WTC11 (cell line): ENCODE measurements around the gene EYA2. TPM values are rescaled to one million over a fixed set of nuclear protein-coding genes. Genes with fewer than 3 reads are reported as not detected.

Source experiments
- ATAC-seq: fragments of 200-7000 bp; cut with Tn5 transposase; 2 replicates; pipeline ENCODE4 v1.10.0; 2021; ENCODE audit warnings: mild to moderate bottlenecking, moderate library complexity
- CTCF ChIA-PET: fragments of 300-600 bp; sonication (Branson Sonifier 250); formaldehyde crosslinking; loops from one replicate; lab custom pipeline; 2021; ENCODE audit warnings: antibody characterized with exemption; lab: Charles Lee
- POLR2A ChIA-PET: fragments of 350-600 bp; sonication (Branson Sonifier 250); formaldehyde crosslinking; loops from one replicate; lab custom pipeline; 2021; ENCODE audit warnings: antibody characterized with exemption; lab: Charles Lee
- DNase-seq: peaks from one replicate; pipeline ENCODE4 v3.0.0; 2021; ENCODE audit warnings: low spot score
- H3K27ac Mint-ChIP-seq: 2 replicates; pipeline ENCODE4 v1.8.0; 2021; ENCODE audit warnings: mixed read lengths
- H3K27me3 Mint-ChIP-seq: 2 replicates; pipeline ENCODE4 v1.8.0; 2021; ENCODE audit warnings: low read depth, mild to moderate bottlenecking, moderate library complexity, mixed read lengths
- H3K36me3 Mint-ChIP-seq: 2 replicates; pipeline ENCODE4 v1.8.0; 2021; ENCODE audit warnings: mixed read lengths
- H3K4me1 Mint-ChIP-seq: 2 replicates; pipeline ENCODE4 v1.8.0; 2022; ENCODE audit warnings: mixed read lengths
- H3K4me3 Mint-ChIP-seq: 2 replicates; pipeline ENCODE4 v1.8.0; 2021; ENCODE audit warnings: mild to moderate bottlenecking, moderate library complexity, mixed read lengths
- H3K9me3 Mint-ChIP-seq: 2 replicates; pipeline ENCODE4 v1.8.0; 2021; ENCODE audit warnings: mixed read lengths
- ATF2 ChIP-seq: sonication (generic); formaldehyde crosslinking; IDR thresholded peaks from 2 replicates; pipeline ENCODE4 v1.8.1; 2022; ENCODE audit warnings: low read depth, missing genetic modification reagents, borderline replicate concordance
- ELF4 ChIP-seq: sonication (generic); formaldehyde crosslinking; IDR thresholded peaks from 2 replicates; pipeline ENCODE4 v1.8.1; 2022; ENCODE audit warnings: low read depth, mild to moderate bottlenecking, moderate library complexity, missing genetic modification reagents
- ERG ChIP-seq: fragments of 250-450 bp; sonication (Bioruptor Pico); IDR thresholded peaks from 2 replicates; pipeline ENCODE4 v1.8.0; 2021; ENCODE audit warnings: mild to moderate bottlenecking
- FOXP1 ChIP-seq: sonication (generic); formaldehyde crosslinking; IDR thresholded peaks from 2 replicates; pipeline ENCODE4 v1.8.0; 2022; ENCODE audit warnings: missing genetic modification reagents, mild to moderate bottlenecking, moderate library complexity, borderline replicate concordance
- GTF2I ChIP-seq: fragments of 250-450 bp; sonication (Bioruptor Pico); conservative IDR thresholded peaks from 2 replicates; pipeline ENCODE4 v1.4.0; 2021; ENCODE audit warnings: mild to moderate bottlenecking
- HMGA2 ChIP-seq: fragments of 250-450 bp; sonication (Bioruptor Pico); IDR thresholded peaks from 2 replicates; pipeline ENCODE4 v1.4.0; 2021; ENCODE audit warnings: mild to moderate bottlenecking, moderate library complexity
- IRF1 ChIP-seq: sonication (generic); formaldehyde crosslinking; IDR thresholded peaks from 2 replicates; pipeline ENCODE4 v1.8.0; 2023; ENCODE audit warnings: missing genetic modification reagents
- IRF2 ChIP-seq: sonication (generic); formaldehyde crosslinking; IDR thresholded peaks from 2 replicates; pipeline ENCODE4 v1.8.0; 2022; ENCODE audit warnings: low read depth, missing genetic modification reagents, borderline replicate concordance
- JAZF1 ChIP-seq: fragments of 250-450 bp; sonication (Bioruptor Pico); IDR thresholded peaks from 2 replicates; pipeline ENCODE4 v1.9.0; 2021; ENCODE audit warnings: moderate library complexity, mild to moderate bottlenecking, inconsistent platforms
- NFE2L1 ChIP-seq: sonication (generic); formaldehyde crosslinking; IDR thresholded peaks from 2 replicates; pipeline ENCODE4 v1.8.1; 2023; ENCODE audit warnings: missing genetic modification reagents
- TEAD4 ChIP-seq: sonication (generic); formaldehyde crosslinking; IDR thresholded peaks from 2 replicates; pipeline ENCODE4 v1.8.0; 2022; ENCODE audit warnings: mild to moderate bottlenecking, missing genetic modification reagents
- TP53 ChIP-seq: sonication (generic); formaldehyde crosslinking; IDR thresholded peaks from 2 replicates; pipeline ENCODE4 v1.8.1; 2023; ENCODE audit warnings: mild to moderate bottlenecking, missing genetic modification reagents
- USF2 ChIP-seq: sonication (generic); formaldehyde crosslinking; IDR thresholded peaks from 2 replicates; pipeline ENCODE4 v1.8.1; 2023; ENCODE audit warnings: mild to moderate bottlenecking, missing genetic modification reagents, moderate library complexity
- ZBTB43 ChIP-seq: sonication (generic); formaldehyde crosslinking; IDR thresholded peaks from 2 replicates; pipeline ENCODE4 v1.8.1; 2023; ENCODE audit warnings: mild to moderate bottlenecking, missing genetic modification reagents
- ZNF263 ChIP-seq: sonication (generic); formaldehyde crosslinking; IDR thresholded peaks from 2 replicates; pipeline ENCODE4 v1.8.1; 2022; ENCODE audit warnings: low read depth, mild to moderate bottlenecking, moderate library complexity, missing genetic modification reagents
- ZNF416 ChIP-seq: fragments of 250-450 bp; sonication (Bioruptor Pico); IDR thresholded peaks from 2 replicates; pipeline ENCODE4 v1.9.0; 2021; ENCODE audit warnings: mild to moderate bottlenecking, inconsistent platforms
- ZNF425 ChIP-seq: fragments of 250-450 bp; sonication (Bioruptor Pico); conservative IDR thresholded peaks from 2 replicates; pipeline ENCODE4 v1.9.0; 2021; ENCODE audit warnings: mild to moderate bottlenecking
- total RNA-seq: library from RNA; stranded (reverse); gene quantifications from 3 replicates; pipeline ENCODE4 v1.2.3, GENCODE V29; 2021

The EYA2 gene
- total RNA-seq, 1 experiment from 2014 or later, result 1.5 TPM

GRCh38 chr20:47127546-47127945, 232.9 kb downstream of the EYA2 start (continued):
- TF ChIP-seq ATF2 (CRISPR knock-in tag), result no peak
- TF ChIP-seq, all 79 proteins: peak for 0

GRCh38 chr20:47127999-47128398, 233.4 kb downstream of the EYA2 start:
- ATAC-seq, result no peak
- TF ChIP-seq ZNF263 (CRISPR knock-in tag) (no peak), IRF1 (no peak), ERG (no peak), NFE2L1 (CRISPR knock-in tag) (no peak)
- ChIA-PET POLR2A (no interaction called here), CTCF (interaction anchor here (1.0 kb wide), 2 partner anchors 189 to 225 kb away, joined by 3 read pairs; no protein-coding TSS in a partner anchor)
- Mint-ChIP-seq H3K4me1 (peaks cover 8% of the 10 kb centered on the region), H3K27me3 (no peaks in the 10 kb centered on the region), H3K4me3 (no peak overlapping the region), H3K36me3 (no peaks in the 10 kb centered on the region), H3K9me3 (peaks cover 10% of the 10 kb centered on the region), H3K27ac (no peak overlapping the region)
- no peak for DNase-seq

- TF ChIP-seq ELF4 (no peak), GTF2I (CRISPR knock-in tag) (peak; percentile 48; the same call in 1 of the 2 replicates)
- no peaks in the 10 kb centered on the region for H3K27me3 Mint-ChIP-seq
- ChIA-PET CTCF (no interaction called here), POLR2A (interaction anchor here (0.6 kb wide), 1 partner anchor 31 kb away, joined by 6 read pairs; no protein-coding TSS in a partner anchor)
- no peaks in the 10 kb centered on the region for H3K36me3 Mint-ChIP-seq
- peaks cover 8% of the 10 kb centered on the region for H3K4me1 Mint-ChIP-seq
- ATAC-seq, result no peak
- H3K27ac Mint-ChIP-seq, result no peak overlapping the region
- no peak overlapping the region for H3K4me3 Mint-ChIP-seq
- DNase-seq, result no peak
- H3K9me3 Mint-ChIP-seq, result peaks cover 10% of the 10 kb centered on the region
Measured at GRCh38 chr20:47129306-47129705, 234.7 kb downstream of the EYA2 start.

- TF ChIP-seq ZNF416 (no peak), ZBTB43 (CRISPR knock-in tag) (no peak), JAZF1 (CRISPR knock-in tag) (no peak), HMGA2 (CRISPR knock-in tag) (no peak), USF2 (CRISPR knock-in tag) (no peak), IRF2 (CRISPR knock-in tag) (no peak), FOXP1 (CRISPR knock-in tag) (no peak), TP53 (CRISPR knock-in tag) (no peak), TEAD4 (CRISPR knock-in tag) (no peak), ZNF425 (CRISPR knock-in tag) (no peak), ERG (no peak)
- TF ChIP-seq, all 79 proteins: peak for 0
- POLR2A ChIA-PET, result no interaction called here
- no peak for DNase-seq
Measured at GRCh38 chr20:47133809-47134456, 239.3 kb downstream of the EYA2 start.

More at GRCh38 chr20:47133809-47134456, 239.3 kb downstream of the EYA2 start:
- Mint-ChIP-seq H3K27me3 (no peaks in the 10 kb centered on the region), H3K4me3 (no peak overlapping the region), H3K27ac (no peak overlapping the region), H3K36me3 (no peaks in the 10 kb centered on the region), H3K4me1 (no peaks in the 10 kb centered on the region), H3K9me3 (peaks cover 10% of the 10 kb centered on the region)
- CTCF ChIA-PET, result interaction anchor here (1.0 kb wide), 1 partner anchor 381 kb away, joined by 3 read pairs; no protein-coding TSS in a partner anchor
- ATAC-seq, result no peak
